Tibial nerve (tissue), 4 donors: Measurements from ENCODE around the gene PDZRN3. TPM values are rescaled to one million over a fixed set of nuclear protein-coding genes. Genes with fewer than 3 reads are reported as not detected.

ENCODE experiments used
- DNase-seq, 2 donors: peaks; one replicate each; pipeline ENCODE4 v3.0.0-alpha.2; 2019; ENCODE audit warnings: low spot score in 2 of 2
- H3K27ac ChIP-seq, 4 donors: fragments of 200-600 bp; sonication (generic) in 3 of 4; one replicate each; pipeline ENCODE4 v1.5.1; 2017 to 2019; ENCODE audit warnings: mild to moderate bottlenecking in 1 of 4
- H3K27me3 ChIP-seq, 2 donors: fragments of 200-600 bp; sonication (generic) in 1 of 2; one replicate each; pipeline versions ENCODE4 v1.5.1 to v1.6.0; 2017 to 2019
- H3K36me3 ChIP-seq, 3 donors: fragments of 200-600 bp; sonication (generic); one replicate each; pipeline ENCODE4 v1.5.1; 2018 to 2019
- H3K4me1 ChIP-seq, 4 donors: fragments of 200-600 bp; sonication (generic) in 3 of 4; one replicate each; pipeline ENCODE4 v1.5.1; 2017 to 2019
- H3K4me3 ChIP-seq, 4 donors: fragments of 200-600 bp; sonication (generic) in 3 of 4; one replicate each; pipeline ENCODE4 v1.5.1; 2017 to 2019; ENCODE audit warnings: mild to moderate bottlenecking in 1 of 4, moderate library complexity in 1 of 4
- H3K9me3 ChIP-seq, 4 donors: fragments of 200-600 bp; sonication (generic) in 3 of 4; one replicate each; pipeline ENCODE4 v1.5.1; 2017 to 2019
- CTCF ChIP-seq, 5 experiments: fragments of 200-600 bp in 3 of 5; fragments of 450-650 bp in 2 of 5; sonication (generic) in 3 of 5; IDR thresholded peaks; one replicate each; pipeline ENCODE4 v1.5.1; 2016 to 2019; ENCODE audit warnings: antibody characterized with exemption in 5 of 5, mild to moderate bottlenecking in 3 of 5, moderate library complexity in 2 of 5
- EP300 ChIP-seq, 2 donors: sonication (generic); formaldehyde crosslinking; IDR thresholded peaks; one replicate each; pipeline ENCODE4 v1.6.1; 2017; ENCODE audit warnings: antibody characterized with exemption in 2 of 2, mild to moderate bottlenecking in 1 of 2
- POLR2A ChIP-seq, 2 donors: fragments of 450-650 bp; IDR thresholded peaks; one replicate each; pipeline ENCODE4 v1.6.1; 2017; ENCODE audit warnings: antibody characterized with exemption in 2 of 2, mild to moderate bottlenecking in 2 of 2, moderate library complexity in 2 of 2
- WGBS, 2 donors: methylation state at CpG; one replicate each; pipeline ENCODE4 v1.1.5; 2018; 5-methylcytosine and 5-hydroxymethylcytosine counted together
- total RNA-seq, 4 donors: library from RNA; depleted of rRNA; stranded (reverse); fragments of >200 nt; gene quantifications; one replicate each; pipeline ENCODE4 v1.1.0, GENCODE V29; 2016

The PDZRN3 gene
- total RNA-seq, 4 donors from 2014 or later = 48.3 to 87.2 (median 64.3) TPM

DNA sequence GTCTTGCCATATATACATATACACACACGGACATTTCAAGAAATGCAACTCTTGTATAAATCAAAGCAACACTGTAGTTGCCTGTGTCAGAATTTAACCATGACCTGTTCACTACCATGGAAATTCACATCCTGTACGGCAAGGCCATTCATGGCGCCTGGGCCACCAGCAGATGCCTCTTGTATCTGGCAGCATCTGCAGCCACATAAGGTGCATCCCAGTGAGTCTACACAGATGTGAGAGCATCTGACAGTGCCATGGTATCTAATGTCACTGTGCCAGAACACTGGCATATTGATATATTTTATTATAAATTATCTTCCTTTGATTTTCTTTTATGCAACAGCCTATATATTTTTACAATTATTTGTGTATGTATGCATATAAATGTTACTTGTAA is 25.1 kb downstream of the PDZRN3 start:
- TF ChIP-seq POLR2A (IDR thresholded peaks at IDR 0.05) (no peak), CTCF (IDR thresholded peaks at IDR 0.05) (no peak)
- Histone ChIP-seq H3K4me3 (no peak overlapping the region), H3K9me3 (no peaks in the 10 kb centered on the region), H3K27ac (peak overlapping the region in 1 of 4 donors; percentile 64), H3K27me3 (no peaks in the 10 kb centered on the region), H3K4me1 (peaks cover 0 to 57% (median 24%) of the 10 kb centered on the region in 4 donors), H3K36me3 (no peaks in the 10 kb centered on the region)
- no peak for DNase-seq
- 92 to 93% methylated on average over 3 of the region's 3 CpGs for WGBS, 2 donors

- Histone ChIP-seq H3K9me3 (no peaks in the 10 kb centered on the region), H3K4me1 (peaks cover 0 to 39% (median 16%) of the 10 kb centered on the region in 4 donors), H3K27me3 (no peaks in the 10 kb centered on the region), H3K4me3 (no peak overlapping the region), H3K36me3 (no peaks in the 10 kb centered on the region), H3K27ac (no peak overlapping the region)
- WGBS, 2 donors = 89 to 95% methylated on average over 3 of the region's 3 CpGs
- DNase-seq = no peak
- TF ChIP-seq CTCF (IDR thresholded peaks at IDR 0.05) (no peak), POLR2A (IDR thresholded peaks at IDR 0.05) (no peak), EP300 (IDR thresholded peaks at IDR 0.05) (no peak)
These were observed 27.3 kb downstream of the PDZRN3 start for GRCh38 chr3:73597476-73597875.

DNA sequence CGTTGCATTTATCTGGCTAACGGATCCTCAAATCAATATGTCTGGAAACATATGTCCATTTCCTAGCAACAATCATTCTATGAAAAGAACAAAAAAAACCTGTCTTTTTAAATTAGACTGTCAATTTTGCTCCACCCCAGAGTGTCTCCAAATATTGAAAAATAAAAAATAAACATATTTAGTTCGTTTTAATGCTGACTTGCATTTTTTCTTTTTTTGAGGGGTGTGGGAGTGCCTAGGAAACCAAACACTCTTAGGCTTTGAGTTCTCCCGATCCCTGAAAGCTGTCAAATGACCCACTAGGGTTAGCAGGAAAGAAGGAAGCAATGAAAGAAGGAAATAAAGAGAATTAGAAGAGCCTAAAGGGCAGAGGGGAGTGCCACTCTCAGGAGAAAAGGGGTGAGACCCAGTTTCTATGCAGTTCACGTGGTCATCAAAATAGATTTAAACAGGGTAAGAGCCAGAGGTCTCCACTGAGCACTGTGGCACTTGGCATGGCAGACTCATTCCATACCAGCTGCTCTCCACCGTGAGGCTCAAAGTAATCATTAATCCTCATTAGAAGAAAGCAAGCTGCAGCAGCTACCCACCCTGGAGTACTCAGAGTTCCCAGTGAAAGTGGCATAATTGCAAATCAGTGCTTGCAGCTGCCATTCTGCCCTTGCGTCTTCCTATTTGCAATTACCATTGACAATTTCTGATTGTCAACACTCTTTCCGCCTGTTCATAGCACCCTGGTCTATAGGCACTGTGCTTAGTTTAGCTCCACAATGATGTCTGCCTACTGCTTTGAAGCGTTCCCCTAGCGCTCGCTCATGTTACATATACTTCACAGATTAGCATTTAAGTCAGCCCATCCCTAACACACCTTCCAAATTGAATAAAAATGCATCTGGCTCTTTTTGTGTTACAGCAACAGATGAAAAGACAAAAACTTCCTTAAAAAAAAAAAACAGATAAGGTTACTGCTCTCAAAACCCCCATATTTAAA is 32.3 kb downstream of the PDZRN3 start:
- Histone ChIP-seq H3K27ac (no peak overlapping the region), H3K4me1 (peaks cover 0 to 20% (median 6%) of the 10 kb centered on the region in 4 donors)
- no peak for TF ChIP-seq EP300 (IDR thresholded peaks at IDR 0.05)
- TF ChIP-seq POLR2A (IDR thresholded peaks at IDR 0.05) = no peak

GRCh38 chr3:73591286-73591800 is 33.4 kb downstream of the PDZRN3 start:
- Histone ChIP-seq H3K9me3 (no peaks in the 10 kb centered on the region), H3K27ac (no peak overlapping the region), H3K4me1 (peaks cover 0 to 20% (median 6%) of the 10 kb centered on the region in 4 donors)

More for the DNA sequence above, 32.3 kb downstream of the PDZRN3 start:
- no peaks in the 10 kb centered on the region for H3K27me3 ChIP-seq
- no peaks in the 10 kb centered on the region for H3K9me3 ChIP-seq
- no peaks in the 10 kb centered on the region for H3K36me3 ChIP-seq
- 76 to 78% methylated on average over 11 of the region's 11 CpGs for WGBS, 2 donors
- no peak overlapping the region for H3K4me3 ChIP-seq
- no peak for DNase-seq

DNA sequence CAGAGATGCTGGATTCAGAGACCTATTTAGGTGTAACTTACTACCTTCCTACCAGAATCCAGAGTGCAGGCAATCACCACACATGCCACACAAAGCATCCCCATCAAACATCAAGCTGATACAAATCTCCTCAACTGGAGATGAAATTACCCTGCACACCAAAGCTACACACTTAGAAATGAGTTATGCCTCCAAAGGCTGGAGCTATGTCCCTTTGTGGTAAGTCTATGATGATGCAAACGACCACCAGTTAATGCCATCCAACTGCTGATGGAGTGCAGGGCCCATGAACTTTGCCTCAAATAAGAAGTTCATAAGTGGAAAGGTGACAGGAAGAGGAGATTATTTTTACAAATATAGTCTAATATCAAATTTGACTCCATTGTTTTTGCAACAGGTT is 38.1 kb downstream of the PDZRN3 start:
- Histone ChIP-seq H3K27me3 (no peaks in the 10 kb centered on the region), H3K27ac (no peak overlapping the region), H3K4me3 (no peak overlapping the region), H3K36me3 (no peaks in the 10 kb centered on the region), H3K4me1 (peaks cover 0 to 9% (median 5%) of the 10 kb centered on the region in 4 donors), H3K9me3 (no peaks in the 10 kb centered on the region)
- 74 to 84% methylated on average over 1 of the region's 1 CpG for WGBS, 2 donors
- TF ChIP-seq CTCF (IDR thresholded peaks at IDR 0.05) = no peak
- no peak for TF ChIP-seq EP300 (IDR thresholded peaks at IDR 0.05)
- TF ChIP-seq POLR2A (IDR thresholded peaks at IDR 0.05) = no peak
- no peak for DNase-seq

More at GRCh38 chr3:73591286-73591800, 33.4 kb downstream of the PDZRN3 start:
- WGBS, 2 donors = 60 to 62% methylated on average over 3 of the region's 3 CpGs
- Histone ChIP-seq H3K27me3 (no peaks in the 10 kb centered on the region), H3K4me3 (no peak overlapping the region), H3K36me3 (no peaks in the 10 kb centered on the region)
- no peak for TF ChIP-seq EP300 (IDR thresholded peaks at IDR 0.05)
- no peak for TF ChIP-seq POLR2A (IDR thresholded peaks at IDR 0.05)
- no peak for TF ChIP-seq CTCF (IDR thresholded peaks at IDR 0.05)
- no peak for DNase-seq
